MM.1S (cell line): Measurements from ENCODE around the gene MON1B.

Experiments
- EZH2 ChIP-seq: fragments of 300-600 bp; sonication (generic); optimal IDR thresholded peaks from 2 replicates; pipeline ENCODE3; 2017; ENCODE audit warnings: low read depth, mild to moderate bottlenecking, antibody characterized with exemption, low read length, mixed read lengths
- EZH2phosphoT487 ChIP-seq: fragments of 300-600 bp; sonication (generic); IDR thresholded peaks from 2 replicates; pipeline ENCODE4 v1.6.1; 2018; ENCODE audit warnings: antibody characterized with exemption, low read length
- TF ChIP-seq, protein P1 (sequence below): fragments of 300-600 bp; sonication (generic); IDR thresholded peaks from 2 replicates; pipeline ENCODE4 v1.5.1; 2016; ENCODE audit warnings: antibody characterized with exemption, low read length, mixed read lengths

DNA sequence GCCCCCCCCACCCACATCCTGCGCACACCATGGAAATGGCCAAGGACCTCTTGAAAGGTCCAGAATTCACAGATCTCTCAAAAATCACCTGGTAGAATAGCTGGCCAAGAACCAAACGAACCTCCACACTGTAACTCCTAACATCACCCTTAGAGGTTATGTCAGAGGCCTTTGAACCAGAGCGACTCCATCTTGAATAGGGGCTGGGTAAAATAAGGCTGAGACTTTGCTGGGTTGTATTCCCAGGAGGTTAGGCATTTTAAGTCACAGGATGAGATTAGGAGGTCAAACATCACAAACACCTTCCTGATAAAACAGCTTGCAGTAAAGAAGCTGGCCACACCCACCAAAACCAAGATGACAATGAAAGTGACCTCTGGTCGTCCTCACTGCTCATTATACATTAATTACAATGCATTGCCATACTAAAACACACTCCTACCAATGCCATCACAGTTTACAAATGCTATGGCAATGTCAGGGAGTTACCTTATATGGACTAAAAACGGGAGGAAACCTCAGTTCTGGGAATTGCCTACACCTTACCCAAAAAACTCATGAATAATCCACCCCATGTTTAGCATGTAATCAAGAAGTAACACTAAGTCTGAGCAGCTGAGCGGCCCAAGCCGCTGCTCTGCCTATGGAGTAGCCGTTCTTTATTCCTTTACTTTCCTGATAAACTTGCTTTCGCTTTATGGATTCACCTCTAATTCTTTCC lies 43.0 kb downstream of the MON1B start:
- TF ChIP-seq, protein P1, sequence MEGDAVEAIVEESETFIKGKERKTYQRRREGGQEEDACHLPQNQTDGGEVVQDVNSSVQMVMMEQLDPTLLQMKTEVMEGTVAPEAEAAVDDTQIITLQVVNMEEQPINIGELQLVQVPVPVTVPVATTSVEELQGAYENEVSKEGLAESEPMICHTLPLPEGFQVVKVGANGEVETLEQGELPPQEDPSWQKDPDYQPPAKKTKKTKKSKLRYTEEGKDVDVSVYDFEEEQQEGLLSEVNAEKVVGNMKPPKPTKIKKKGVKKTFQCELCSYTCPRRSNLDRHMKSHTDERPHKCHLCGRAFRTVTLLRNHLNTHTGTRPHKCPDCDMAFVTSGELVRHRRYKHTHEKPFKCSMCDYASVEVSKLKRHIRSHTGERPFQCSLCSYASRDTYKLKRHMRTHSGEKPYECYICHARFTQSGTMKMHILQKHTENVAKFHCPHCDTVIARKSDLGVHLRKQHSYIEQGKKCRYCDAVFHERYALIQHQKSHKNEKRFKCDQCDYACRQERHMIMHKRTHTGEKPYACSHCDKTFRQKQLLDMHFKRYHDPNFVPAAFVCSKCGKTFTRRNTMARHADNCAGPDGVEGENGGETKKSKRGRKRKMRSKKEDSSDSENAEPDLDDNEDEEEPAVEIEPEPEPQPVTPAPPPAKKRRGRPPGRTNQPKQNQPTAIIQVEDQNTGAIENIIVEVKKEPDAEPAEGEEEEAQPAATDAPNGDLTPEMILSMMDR = no peak
- TF ChIP-seq EZH2phosphoT487 (no peak), EZH2 (no peak)
